GM21825 (cell line): ENCODE measurements around the gene RSPH10B.
"Not testable (repeated sequence)": the region's sequence is repeated elsewhere in the genome, so short reads cannot be mapped to it uniquely, and the experiment has no call there.

Experiments
- ATAC-seq: cut with Tn5 transposase; IDR thresholded peaks from one replicate; pipeline ENCODE4 v1.9.1; 2021; ENCODE audit warnings: mild to moderate bottlenecking, moderate library complexity; ENCODE audit not compliant: unreplicated experiment

Gene RSPH10B

DNA sequence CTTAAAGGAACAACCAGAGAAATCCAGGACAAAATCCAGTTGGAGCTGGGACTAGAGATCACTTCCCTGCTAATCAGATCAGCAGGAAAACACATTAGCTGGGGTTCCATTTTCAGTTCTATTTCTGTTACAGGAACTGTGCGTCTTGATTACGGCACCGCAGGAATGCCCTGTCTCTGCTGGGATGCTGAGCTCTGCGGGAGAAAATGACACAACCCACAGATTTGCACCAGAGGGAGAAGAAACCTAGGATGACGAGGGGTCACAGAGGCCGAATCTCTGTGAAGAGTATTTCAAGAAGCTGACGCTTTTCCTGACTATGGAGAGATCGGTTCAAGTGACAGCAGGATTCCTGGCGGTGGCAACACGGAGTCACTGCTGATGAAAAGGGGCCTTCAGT, 40.2 kb downstream of the RSPH10B start:
- ATAC-seq, result not testable (repeated sequence)

DNA sequence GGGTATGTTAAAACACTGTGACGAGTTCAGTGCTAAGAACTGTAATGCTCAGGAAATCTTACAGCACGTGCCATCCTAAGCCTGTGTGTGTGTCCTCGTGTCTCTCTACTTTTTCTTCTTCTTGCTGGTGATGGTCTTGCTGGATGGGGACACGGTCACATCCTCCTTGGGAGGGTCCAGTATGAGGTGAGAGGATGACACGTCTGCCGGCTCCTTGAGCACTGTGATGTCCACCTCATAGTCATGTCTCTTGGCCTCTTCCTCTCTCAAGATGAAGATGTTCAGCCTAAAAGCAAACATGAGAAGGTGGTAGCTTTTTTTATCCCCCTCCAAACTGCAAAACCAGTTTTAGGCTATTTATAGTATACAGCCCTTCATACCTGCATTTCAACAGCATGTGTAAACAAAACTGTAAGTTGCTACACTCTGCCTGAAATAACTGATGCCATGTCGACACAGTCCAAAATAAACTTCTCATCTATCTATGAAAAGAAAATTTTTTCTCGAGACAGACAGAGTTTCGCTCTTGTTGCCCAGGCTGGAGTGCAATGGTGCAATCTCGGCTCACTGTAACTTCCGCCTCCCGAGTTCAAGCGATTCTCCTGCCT, 44.1 kb downstream of the RSPH10B start:
- not testable (repeated sequence) for ATAC-seq

DNA sequence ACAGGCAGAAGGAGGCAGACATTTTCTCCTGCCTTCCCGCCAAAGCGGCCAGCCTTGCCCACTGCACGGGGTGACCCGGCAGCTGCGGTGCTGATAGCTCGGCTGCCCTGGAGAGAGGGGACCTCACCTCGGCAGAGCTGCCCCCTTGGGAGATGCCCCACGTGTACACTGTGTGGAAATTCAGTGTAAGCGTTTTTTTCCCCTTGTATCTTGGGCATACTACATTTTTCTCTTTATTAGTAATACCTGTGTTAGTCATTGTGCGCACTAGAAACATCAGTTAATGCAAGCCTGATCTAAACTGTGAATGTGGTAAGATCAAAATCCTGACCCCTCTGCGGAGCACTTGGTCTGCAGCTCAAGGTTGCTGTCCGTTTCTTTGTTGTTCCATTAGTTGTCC, 45.9 kb downstream of the RSPH10B start:
- not testable (repeated sequence) for ATAC-seq

DNA sequence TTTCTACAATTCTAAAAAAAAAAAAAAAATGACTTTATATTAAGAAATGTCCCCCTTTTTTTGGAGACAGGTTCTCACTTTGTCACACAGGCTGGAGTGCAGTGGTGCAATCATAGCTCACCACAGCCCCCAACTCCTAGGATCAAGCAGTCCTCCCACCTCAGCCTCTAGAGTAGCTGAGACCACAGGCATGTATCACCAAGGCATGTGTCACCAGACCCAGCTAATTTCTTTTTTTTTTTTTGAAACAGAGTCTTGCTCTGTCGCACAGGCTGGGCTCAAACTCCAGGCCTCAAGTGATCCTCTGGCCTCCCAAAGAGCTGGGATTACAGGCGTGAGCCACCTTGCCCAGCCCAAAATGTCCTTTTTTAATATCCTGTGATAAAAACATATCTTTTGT, 46.3 kb downstream of the RSPH10B start:
- ATAC-seq, result not testable (repeated sequence)

DNA sequence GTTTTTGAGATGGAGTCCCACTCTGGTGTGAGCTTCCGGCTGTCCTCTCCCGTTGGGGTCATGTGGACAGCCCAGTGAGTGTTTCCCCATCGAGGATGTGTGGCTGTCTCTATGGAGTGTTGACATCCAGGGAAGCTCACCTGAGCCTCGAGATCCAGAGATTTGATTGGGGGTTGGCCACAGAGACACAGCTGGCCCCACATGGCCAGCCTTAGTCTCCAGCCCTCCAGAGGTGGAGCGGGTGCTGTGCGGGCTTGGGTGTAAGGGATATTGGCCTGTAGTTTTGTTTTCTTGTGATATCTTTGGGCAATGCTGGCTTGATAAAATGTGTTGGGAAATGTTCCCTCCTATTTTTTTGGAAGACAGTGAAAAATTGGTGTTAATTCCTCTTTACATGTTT, 54.0 kb downstream of the RSPH10B start:
- ATAC-seq, result not testable (repeated sequence)

DNA sequence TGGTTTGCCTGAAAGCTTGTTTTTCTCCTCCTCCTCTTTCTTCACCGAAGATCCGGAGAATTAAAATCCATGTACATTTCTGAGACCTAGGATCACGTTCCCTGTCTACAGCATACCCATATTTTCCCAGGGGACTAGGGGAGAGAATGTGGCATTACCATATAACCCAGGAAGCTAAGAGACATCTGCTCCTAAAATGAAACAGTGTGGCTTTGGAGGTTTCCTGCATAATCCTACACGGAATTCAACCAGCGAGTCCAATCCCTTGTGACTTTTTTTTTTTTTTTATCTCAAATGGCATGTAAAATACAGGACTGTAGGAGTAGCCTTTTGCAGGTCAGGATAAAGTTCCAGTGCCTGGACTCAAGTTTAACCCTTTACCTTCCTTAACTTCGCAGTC, 61.7 kb downstream of the RSPH10B start:
- not testable (repeated sequence) for ATAC-seq

DNA sequence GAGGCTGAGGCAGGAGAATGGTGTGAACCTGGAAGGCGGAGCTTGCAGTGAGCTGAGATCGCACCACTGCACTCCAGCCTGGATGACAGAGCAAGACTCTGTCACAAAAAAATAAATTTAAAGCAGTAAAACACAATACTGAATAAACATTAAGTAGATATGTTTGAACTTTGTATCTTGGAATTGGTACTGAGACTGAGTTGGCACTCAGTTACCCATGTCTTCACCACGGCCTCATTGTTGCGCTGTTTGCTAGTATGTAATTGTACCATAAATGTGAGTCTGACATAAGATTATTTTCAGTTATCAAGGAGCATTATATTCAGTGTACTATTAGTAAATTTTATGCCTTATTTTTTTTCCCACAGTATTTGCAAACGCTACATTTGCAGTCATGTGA, 65.8 kb downstream of the RSPH10B start:
- not testable (repeated sequence) for ATAC-seq

DNA sequence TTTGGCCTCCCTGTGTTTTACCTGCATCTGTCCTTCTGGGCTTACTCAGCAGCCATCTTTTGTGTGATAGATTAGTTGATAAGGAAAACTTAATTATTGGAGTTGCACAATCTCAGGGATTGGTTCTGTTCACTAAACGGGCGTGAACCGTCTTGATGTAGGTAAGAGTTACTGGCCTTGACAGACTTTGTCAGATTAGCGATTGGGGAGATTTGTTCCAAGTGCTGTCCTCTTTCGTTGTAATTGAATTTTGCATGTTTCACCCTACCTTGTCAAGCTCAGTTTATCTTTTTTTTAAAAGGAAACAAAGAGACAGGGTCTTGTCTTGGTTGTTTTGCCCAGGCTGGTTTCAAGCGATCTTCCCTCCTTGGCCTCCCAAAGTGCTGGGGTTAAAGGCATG, 67.5 kb downstream of the RSPH10B start:
- not testable (repeated sequence) for ATAC-seq

DNA sequence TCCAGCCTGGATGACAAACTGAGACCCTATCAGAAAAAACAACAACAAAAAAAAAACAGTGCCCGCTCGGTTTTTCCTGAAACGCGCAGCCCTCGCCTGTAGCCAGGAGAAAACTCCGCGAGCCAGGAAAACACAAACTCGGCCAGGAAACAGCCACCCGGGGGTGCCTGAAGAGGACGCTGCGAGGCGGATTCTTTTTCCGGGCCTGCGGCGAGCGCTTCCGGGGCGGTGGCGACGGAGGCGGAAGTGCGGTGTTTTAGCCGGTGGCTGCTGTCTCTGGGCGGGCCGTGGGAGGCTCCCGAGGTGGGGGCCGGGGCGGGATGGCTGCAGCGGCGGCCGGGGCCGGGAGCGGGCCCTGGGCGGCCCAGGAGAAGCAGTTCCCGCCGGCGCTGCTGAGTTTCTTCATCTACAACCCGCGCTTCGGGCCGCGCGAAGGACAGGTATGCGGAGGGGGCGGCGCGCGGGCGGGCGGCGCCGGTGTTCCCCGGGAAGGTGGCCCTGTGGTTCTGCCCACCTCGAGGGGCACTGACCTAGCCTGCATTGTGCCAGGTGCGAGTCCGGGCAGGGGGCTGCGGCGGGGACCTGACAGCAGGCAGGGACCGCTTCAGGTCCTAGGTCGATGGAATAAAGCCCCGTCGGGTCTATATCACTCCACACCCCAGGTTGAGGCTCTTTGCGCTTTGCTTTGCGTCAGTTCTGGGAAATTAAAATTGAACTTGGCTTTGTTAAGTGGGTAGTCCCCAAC, 71.8 kb downstream of the RSPH10B start, which contains the start of gene CCZ1:
CCZ1 (plus strand) TSS at position 254 of the 745 bp plus-strand sequence; CDS start at position 321, 67 bp downstream.
- ATAC-seq, result peak; percentile 80

DNA sequence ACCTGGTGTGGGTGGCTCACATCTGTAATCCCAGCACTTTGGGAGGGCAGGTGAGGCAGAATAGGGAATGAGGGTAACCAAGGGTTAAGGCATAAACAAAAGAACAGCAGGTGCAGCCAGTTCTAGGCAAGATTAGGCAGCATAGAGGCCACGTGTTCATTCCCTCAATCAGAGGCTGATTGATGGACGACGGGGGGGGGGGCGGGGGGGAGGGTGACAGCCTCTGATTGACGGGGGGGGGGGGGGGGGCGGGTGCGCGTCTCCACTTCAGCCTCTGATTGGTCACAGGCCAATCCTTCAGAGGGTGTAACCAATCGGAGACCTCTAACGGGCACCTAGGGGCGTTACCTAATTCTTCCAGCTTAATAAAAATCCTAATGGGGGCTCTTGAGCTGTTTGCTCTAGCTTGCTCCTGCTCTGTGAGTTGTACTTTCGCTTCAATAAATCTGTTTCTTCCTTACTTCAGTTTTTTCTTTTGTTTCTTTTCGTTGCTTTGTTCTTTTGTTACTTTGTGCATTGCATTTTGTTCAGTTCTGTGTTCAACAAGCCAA, 73.0 kb downstream of the RSPH10B start:
- ATAC-seq, result not testable (repeated sequence)

DNA sequence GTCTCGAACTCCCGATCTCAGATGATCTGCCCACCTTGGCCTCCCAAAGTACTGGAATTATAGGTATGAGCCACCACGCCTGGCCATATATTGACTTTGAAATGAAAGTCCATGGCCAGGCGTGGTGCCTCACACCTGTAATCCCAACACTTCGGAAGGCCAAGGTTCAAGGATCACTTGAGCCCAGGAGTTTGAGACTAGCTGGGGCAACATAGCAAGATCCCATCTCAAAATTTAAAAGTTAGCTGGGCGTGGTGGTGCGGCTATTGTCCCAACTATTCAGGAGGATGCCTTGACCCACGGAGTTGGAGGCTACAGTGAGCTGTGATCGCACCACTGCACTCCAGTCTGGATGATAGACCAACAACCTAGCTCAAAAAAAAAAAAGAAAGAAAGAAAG, 78.0 kb downstream of the RSPH10B start:
- no peak for ATAC-seq

DNA sequence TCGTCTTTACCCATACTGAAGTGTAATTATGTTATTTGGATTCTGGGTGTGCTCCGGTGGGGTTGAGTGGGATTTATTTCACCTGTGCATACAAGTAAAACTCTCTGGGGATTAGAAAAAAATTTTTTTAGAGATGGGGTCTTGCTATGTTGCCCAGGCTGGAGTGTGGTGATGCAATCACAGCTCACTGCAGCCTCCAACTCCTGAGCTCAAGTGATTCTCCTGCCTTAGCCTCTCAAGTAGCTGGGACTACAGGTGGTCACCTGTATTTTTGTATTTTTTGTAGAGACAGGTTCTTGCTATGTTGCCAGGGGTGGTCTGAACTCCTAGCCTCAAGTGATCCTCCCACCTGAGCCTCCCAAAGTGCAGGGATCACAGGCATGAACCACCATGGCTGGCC, 80.2 kb downstream of the RSPH10B start:
- ATAC-seq, result not testable (repeated sequence)

DNA sequence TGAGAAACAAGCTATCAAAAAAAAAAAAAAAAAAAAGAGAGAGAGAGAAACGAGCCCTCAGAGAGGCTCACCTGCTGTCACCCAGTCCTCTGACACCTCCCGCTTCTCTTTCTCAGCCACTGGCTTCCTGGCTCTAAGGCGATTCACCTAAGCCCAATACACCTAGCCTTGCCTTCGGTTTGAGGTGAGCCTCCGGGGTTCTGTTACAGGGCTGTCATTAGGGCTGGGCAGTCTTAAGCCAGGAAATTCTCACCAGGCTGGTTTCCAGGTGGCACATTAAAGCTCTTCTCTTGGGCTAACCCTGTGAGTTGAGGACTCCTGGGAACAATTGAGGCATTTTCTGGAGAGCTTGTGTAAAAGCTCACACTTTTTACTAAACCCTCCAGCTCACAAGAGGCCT, 82.5 kb downstream of the RSPH10B start:
- ATAC-seq, result not testable (repeated sequence)

DNA sequence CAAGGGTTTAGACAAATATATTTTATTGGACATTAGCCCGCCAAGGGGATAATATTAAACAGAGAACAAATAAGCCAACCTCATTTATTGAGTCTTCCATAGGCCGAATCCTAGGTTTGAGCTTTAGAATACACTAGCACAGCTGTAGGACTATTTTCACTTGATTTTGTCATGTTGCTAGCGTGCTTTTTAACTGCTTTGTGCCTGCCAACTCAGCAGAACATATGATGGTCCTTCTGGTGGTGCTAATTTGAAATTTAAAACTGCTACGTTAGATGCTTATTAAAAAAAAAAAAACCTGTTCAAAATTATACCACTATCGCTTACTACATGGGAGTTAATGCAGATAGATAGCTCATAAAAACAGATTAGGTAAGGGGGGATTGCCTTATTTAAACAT, 86.1 kb downstream of the RSPH10B start:
- ATAC-seq, result not testable (repeated sequence)

DNA sequence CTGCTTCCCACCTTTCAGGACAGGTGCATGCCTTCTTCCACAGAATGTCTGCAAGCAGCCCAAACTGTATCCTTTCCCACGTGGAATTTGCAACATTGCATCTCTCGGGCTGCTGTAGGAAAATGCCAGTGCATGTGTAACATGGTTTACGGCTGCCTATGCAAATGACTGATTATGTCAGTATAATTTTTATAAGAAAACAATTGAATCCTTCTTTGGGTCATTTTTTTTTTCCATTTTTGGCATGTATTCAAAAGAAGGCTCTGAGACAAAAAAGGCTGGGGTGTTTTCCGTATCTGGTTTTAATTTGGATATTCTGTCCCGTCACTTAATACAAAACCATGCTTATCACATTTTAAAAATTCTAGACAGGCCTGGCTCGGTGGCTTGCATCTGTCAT, 90.4 kb downstream of the RSPH10B start:
- ATAC-seq, result not testable (repeated sequence)

DNA sequence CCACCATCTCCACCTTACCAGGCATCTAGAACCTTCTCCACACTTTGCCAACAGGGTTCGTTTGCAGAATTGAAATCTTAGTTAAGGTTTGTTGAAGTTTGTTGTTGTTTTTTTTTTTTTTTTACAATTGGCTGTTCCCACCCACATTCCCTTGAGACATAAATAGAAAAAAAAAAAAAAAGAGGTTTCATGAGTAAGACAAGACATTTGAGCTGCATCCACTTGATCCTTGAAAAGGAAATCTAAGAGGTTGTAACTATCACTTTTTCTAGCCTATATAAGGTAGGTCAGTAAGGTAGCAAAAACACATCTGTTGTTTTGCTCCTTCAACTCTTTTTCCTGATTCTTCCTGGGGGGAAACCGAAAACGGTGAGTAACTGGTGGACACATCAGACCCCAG, 90.9 kb downstream of the RSPH10B start:
- ATAC-seq, result not testable (repeated sequence)
